ENCODE results near the gene FER1L5.
"Not testable (repeated sequence)": the region's sequence is repeated elsewhere in the genome, so short reads cannot be mapped to it uniquely, and the experiment has no call there.

Gene FER1L5

DNA sequence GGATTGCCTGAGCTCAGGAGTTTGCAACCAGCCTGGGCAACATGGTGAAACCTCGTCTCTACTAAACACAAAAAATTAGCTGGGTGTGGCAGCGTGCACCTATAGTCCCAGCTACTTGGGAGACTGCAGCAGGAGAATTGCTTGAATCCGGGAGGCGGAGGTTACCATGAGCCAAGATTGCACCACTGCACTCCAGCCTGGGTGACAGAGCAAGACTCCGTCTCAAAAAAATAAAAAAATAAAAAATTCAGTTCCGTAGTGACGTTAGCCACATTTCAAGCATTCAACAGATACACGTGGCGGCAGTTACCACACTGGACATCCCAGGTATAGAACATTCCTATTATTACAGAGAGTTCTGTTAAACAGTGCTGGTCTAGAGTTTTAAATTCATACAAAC is 8.9 kb upstream of the FER1L5 start:
- DNase-seq (ENCODE audit: low read depth in 2 of 3, low spot score in 2 of 3): no peak

DNA sequence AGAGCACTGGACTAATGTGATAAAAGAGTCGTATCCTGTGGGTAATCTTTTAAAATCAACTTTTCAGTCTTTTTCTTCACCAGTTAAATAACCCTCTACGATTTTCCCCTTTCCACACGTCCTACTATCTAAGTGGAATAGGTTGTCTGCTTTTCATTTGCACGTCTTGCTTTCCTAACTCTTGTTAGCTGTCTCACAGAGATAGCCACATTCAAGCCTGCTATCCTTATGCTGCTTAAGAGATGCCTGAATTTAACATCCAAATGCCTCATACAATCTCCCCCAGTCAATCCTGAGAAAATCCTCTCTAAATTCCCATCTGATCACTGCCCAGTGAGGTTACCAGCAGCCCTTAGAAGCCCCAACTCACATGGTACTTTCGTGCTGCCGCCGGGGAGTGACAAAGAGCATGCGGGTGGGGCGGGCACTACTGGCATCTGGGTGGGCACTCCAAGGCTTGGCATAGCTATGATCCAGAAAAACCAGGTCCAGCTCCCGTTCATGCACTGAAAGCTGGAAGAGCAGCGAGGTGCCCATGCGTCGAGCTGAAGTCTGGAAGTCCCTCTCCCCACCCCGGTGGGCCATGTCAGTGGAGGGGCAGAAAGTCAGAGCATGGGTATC is 5.9 kb upstream of the FER1L5 start:
- DNase-seq (ENCODE audit: low read depth in 2 of 3, low spot score in 2 of 3): no peak

DNA sequence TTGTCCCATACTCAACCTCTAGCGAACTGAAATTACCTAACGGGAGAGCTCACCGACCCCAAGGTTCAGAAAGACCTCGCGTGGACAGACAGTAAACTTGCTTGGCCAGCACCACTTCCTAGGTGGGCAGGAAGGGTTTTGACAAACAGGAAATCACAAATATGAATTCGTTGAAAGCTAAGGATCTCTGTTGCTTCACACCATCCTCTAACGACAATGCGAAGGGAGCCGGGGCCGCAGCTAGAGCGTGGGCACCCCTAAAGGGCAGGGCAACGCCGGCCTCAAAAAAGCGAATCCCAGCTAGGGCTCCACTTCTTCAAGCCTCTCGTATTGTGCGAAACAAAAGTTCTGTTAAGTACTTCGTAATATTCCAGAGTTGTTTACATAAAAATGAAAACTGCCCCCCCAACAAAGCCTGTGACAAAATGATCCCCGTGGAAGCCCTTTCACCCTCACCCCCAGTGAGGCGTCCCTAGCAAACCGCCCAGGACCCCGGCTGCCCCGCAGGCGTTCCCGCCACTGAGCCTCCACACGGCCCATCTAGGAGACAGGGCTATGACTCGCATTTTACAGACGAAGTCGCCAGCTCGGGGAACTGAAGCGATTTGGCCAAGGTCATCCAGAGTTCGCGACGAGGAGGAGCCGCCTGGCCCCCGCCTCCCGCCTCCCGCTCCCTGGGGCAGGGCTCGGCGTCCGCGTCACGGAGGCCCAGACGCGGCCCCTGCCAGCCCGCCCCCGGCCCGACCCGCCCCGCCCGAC is 5.0 kb upstream of the FER1L5 start:
- peak; percentile 42 to 69 (median 52) for DNase-seq (ENCODE audit: low read depth in 2 of 3, low spot score in 2 of 3)

DNA sequence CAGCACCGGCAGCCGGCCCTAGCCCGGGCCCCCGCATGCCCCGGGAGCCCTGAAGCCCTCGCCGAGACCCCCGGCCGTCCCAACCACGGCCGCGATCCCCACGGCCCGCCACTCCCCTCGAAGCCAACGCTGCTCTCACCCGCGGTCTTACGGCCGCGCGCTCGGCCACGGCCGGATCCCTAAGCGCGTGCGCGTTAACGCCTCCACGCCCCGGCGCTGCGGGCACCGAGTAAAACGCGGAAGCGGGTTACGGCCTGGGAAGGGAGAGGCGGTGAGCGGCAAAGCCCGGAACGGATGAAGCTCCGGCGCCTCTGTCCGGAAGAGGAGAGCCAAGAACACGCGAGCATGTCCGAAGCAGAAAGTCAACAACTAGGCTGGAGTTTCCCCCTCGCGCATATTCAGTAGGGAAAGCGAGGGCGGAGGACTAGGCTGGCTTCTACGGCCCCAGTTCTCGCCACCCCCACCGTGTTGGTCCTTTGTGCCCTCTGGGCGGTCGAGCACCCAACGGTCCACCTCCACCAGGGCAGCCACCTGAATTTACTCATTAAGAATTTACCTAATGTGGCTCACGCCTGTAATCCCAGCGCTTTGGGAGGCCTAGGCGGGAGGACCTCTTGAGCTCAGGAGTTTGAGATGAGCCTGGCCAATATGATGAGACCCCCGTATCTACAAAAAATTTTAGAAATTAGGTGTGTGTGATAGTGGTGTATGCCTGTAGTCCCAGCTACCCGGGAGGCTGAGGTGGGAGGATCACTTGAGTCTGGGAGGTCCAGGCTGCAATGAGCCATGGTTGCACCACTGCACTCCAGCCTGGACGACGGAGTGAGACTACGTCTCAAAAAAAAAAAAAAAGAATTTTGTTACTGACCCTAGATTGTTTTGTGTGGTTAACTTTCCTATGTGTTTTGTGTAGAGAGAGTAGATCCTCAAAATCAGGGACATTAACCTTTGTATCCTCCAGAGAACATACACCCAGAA is 4.1 kb upstream of the FER1L5 start, which contains the start of gene KANSL3:
Gene KANSL3, minus strand, starts transcription at position 169 of the 978 bp plus-strand sequence. CDS start 1,177 bp downstream, outside the sequence.
- DNase-seq (ENCODE audit: low read depth in 2 of 3, low spot score in 2 of 3): peak; percentile 82 to 89 (median 83)

DNA sequence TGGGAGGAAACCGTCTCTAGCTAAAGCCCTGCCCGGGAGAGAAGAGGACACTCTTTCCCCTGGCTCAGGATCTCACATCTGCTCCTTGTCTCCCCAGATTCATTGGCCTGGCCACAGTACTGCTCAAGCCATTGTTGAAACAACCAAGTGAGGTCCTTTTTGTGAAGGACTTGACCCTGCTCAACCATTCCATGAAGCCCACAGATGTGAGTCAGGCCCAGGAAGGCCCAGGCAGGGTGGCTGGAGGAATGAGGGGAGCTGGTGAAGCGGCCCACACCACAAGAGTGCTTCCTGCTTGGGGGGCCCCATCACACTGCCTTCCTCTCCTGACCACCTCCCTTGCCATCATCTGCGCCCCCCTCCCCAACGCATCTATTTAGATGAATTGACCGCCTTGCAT is 5.1 kb downstream of the FER1L5 start:
- DNase-seq (ENCODE audit: low read depth in 2 of 3, low spot score in 2 of 3): no peak

DNA sequence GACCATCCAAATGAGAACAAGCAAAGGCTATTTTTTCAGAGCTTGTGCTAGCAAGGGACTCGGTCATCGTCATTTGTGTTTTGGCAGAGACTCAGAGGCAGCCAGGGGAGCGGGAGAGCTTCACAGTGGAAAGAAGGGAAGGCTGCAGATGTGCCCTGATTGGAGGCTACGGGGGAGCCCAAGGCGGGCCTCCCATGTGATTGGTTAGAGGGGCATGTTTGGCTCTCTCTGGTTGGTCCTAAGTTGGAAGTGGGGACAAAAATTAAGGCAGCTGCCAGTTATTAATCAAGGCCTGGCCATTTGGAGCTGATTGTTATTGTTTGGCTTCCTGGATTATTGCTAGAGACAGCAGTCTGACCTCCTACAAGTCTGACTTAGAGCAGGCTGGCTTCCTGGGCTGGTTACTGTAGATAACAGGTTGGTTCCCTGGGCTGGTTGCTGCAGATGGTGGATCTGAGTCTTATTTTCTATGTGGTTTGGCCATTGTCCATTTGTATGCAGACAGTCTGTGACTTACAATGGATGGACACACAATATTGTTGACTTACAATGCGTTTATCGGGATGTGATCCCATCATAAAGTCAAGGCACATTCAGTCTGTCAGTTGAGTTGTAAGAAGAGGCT is 5.9 kb downstream of the FER1L5 start:
- no peak for DNase-seq (ENCODE audit: low read depth in 2 of 3, low spot score in 2 of 3)

DNA sequence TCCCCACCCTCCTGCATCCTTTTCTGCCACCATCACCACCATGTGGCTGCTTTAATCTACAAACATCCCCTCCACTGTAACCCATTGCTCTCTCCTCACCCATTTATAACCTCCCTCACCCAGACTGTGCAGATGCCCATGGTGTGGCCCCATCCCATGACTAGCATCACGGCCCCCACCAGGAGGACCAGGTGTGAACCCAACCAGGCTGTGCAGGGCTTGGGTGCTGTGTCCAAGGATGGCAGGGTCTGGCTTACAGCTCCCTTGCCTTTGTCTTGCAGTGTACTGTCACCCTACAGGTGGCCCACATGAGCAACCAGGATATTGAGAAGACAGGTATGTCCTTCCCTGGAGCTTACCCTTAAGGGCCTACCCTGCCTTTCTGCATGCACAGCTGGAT is 6.8 kb downstream of the FER1L5 start:
- DNase-seq (ENCODE audit: low read depth in 2 of 3, low spot score in 2 of 3): no peak

DNA sequence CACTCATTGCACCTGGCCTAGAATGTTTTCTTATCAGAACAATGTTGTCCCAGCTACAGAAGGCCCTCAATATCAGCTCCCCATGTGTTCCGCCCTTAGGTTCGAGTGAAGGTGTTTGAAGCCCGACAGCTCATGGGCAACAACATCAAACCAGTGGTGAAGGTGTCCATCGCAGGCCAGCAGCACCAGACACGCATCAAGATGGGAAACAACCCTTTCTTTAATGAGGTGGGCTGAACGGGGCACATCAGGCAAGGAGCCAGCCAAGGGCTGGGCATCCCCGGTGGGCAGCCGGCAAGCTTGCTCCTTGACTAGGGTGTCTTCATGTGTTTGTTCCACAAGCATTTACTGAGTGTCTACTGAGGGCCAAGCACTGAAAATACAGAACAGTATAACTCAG is 9.2 kb downstream of the FER1L5 start:
- DNase-seq (ENCODE audit: low read depth in 2 of 3, low spot score in 2 of 3): no peak

DNA sequence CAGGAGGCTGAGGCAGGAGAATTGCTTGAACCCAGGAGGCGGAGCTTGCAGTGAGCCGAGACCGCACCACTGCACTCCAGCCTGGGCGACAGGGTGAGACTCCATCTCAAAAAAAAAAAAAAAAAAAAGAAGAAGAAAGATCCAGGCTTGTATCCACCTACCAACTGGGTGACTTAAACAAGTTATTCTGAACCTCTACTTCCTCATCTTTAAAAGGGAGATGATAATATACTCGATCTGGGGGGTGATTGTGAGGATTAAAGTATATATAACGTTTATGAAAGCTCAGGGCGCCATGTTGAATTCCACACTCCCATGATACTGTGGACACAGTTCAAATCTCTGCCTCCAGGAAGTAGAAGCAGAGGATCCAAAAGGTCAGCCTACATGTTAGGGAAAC is 12.2 kb downstream of the FER1L5 start:
- DNase-seq (ENCODE audit: low read depth in 2 of 3, low spot score in 2 of 3): not testable (repeated sequence)

DNA sequence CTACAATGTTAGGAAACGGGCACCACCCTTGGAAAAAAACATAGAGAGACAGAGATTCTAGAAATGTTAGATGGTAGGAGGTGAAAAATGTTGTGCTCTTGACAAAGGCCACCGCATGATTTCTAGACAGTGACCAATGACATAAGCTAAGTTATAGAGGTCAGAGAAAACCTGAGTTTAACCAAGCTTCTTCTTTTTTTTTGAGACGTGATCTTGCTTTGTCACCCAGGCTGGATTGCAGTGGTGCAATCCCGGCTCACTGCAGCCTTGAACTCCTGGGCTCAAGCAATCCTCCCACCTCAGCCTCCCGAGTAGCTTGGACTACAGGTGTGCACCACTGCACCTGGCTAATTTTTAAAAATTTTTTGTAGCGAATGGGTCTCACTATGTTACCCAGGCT is 13.0 kb downstream of the FER1L5 start:
- no peak for DNase-seq (ENCODE audit: low read depth in 2 of 3, low spot score in 2 of 3)

DNA sequence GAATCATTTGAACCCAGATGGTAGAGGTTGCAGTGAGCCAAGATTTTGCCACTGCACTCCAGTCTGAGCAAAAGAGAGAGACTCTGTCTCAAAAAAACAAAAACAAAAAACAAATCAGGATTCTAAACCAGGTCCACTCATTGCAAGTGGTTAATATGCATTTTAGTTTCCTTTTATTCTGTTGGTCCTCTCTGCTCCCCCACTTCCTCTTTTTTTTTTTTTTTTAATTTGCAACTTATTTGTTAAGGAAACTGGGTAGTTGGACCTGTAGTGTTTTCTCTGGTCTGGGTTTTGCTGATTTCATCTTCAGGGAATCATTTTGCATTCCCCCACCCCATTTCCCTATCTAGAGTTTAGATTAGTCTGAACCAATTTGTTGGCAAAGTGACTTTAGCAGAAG is 14.0 kb downstream of the FER1L5 start:
- DNase-seq (ENCODE audit: low read depth in 2 of 3, low spot score in 2 of 3): no peak

DNA sequence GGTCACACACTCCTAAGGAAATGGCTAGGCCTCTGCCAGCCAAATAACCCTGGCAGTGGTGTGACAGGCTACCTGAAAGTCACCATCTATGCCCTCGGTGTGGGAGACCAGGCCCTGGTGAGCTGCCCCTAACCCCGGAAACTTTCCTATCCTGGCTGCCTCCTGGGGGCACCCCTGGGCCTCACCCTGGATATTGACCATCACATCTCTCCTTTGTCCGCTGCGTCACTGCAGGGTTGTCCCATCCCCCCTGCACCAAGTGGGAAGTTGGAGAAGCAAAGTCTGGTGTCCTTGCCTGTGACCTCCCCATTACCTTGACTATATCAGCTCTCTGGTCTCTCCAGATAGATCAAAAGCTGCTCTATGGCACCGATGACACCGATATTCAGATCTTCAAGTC is 18.8 kb downstream of the FER1L5 start:
- no peak for DNase-seq (ENCODE audit: low read depth in 2 of 3, low spot score in 2 of 3)

DNA sequence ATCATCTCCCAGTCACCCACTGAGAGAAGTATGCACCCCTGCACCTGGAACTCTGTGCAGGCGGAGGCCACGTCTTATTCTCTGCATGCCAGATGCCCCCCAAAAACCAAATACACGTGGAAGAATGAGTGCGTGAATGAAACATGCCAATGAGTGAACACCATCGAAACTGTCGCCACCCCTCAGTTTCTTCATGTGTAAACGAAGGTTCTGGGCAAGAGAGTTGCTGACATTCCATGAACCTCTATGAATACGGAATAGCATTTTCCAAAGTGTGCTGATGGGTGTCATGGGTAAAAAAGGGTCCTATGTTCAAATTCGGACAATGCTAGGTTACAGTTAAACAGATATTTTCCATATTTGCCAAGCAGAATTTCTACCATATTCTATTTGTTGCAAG is 19.8 kb downstream of the FER1L5 start:
- DNase-seq (ENCODE audit: low read depth in 2 of 3, low spot score in 2 of 3): no peak

DNA sequence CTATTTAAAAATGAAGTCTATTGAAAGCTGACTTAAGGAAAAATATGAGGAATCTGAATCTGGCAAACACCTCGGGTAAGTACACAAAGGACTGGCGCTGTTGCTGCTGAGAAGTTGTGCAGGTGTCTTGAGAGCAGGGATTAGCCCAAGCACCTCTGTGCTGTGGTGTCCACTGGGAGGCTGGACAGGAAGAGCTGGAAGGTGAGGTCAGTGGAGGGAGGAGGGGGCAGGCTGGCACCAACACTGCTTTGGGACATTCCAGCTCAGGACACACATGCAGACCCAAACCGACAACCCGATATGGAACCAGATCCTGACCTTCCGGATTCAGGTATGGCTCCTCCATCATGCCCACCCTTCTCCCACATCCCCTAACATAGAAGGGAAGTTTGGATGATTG is 20.6 kb downstream of the FER1L5 start:
- no peak for DNase-seq (ENCODE audit: low read depth in 2 of 3, low spot score in 2 of 3)

DNA sequence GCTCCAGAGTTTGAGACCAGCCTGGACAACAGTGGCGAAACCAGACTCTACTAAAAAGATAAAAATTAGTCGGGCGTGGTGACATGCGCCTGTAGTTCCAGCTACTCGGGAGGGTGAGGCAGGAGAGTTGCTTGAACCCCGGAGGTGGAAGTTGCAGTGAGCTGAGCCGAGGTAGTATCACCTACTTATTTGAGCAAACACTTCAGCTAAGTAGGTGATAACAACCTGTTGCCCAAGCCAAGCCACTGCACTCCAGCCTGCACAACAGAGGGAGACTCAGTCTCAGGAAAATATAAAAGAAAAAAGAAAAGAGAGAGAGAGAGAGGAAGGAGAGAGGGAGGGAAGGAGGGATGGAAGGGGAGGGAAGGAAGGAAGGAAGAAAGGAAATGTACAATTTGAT is 21.3 kb downstream of the FER1L5 start:
- no peak for DNase-seq (ENCODE audit: low read depth in 2 of 3, low spot score in 2 of 3)

DNA sequence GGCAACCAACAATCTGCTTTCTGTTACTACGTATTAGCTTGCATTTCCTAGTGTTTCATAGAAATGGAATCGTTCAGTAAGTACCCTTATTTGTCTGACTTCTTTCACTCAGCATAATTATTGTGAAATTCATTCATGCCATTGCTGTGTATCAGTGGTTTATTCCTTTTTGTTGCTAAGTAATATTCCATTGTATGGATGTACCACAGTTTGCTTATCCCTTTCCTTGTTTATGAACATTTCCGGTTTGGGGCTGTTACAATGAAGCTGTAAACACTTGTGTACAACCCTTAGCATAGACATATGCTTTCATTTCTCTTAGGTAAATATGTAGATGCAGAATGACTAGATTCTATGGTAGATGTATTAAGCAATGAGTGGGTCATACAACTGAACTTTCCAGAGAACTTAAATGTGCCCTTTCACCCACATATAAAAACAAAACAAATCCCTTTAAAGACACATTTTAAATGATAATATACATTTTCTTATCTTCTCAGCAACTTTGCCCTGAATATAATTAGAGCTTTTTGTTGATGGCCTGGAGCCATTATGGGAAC is 21.9 kb downstream of the FER1L5 start:
- no peak for DNase-seq (ENCODE audit: low read depth in 2 of 3, low spot score in 2 of 3)

DNA sequence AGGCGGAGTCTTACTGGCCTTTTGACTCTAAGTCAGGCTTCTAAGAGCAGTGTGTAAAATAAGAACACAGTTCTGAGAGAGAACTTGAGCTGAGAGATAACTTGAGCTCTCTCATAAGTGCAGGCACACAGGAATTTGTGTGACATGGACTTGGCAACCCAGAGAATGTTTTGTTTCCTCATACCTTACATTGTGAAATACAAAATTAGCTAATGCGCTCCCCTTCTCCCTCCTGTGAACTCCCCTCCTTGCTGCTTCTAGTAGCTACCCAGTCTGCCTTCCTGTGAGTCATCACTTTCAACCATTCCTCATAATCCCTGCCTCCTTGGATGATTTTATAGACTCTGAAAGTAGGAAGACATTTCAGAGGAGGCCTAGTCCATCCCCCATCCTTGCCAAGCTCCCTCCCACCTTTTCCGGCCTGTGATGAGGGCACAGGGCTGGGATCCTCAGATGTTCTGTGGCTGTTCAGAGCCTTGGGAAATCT is 22.6 kb downstream of the FER1L5 start:
- no peak for DNase-seq (ENCODE audit: low read depth in 2 of 3, low spot score in 2 of 3)

DNA sequence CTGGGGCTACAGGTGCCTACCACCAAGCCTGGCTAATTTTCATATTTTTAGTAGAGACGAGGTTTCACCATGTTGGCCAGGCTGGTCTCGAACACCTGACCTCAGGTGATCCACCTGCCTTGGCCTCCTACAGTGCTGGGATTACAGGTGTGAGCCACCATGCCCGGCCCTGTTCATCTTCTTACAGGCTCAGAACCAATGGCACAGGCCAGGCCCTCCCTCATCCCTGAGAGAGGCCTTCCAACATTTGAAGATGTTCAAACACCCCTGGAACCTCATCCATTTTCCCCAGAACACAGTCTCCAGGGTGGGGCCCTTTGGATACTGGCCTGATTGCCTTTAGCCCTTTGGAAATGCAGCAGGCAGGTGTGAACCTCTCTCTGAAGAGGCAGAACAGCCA is 23.2 kb downstream of the FER1L5 start:
- DNase-seq (ENCODE audit: low read depth in 2 of 3, low spot score in 2 of 3): not testable (repeated sequence)

DNA sequence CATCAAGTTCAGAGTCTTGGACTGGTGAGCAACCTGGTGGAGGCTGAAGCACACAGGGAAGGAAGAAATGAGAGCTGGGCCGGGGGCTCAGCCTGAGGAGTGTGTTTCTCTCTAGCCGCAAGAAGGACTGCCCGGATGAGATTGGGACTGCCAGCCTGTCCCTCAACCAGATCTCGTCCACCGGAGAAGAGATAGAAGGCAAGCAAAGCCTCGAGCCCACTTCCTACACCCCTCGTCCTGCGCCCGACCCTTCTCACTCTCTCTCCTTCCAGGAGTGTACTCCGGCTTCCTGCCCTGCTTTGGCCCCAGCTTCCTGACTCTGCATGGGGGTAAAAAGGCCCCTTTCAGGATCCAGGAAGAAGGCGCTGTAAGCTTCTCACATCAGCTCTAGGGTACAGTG is 26.2 kb downstream of the FER1L5 start:
- no peak for DNase-seq (ENCODE audit: low read depth in 2 of 3, low spot score in 2 of 3)

DNA sequence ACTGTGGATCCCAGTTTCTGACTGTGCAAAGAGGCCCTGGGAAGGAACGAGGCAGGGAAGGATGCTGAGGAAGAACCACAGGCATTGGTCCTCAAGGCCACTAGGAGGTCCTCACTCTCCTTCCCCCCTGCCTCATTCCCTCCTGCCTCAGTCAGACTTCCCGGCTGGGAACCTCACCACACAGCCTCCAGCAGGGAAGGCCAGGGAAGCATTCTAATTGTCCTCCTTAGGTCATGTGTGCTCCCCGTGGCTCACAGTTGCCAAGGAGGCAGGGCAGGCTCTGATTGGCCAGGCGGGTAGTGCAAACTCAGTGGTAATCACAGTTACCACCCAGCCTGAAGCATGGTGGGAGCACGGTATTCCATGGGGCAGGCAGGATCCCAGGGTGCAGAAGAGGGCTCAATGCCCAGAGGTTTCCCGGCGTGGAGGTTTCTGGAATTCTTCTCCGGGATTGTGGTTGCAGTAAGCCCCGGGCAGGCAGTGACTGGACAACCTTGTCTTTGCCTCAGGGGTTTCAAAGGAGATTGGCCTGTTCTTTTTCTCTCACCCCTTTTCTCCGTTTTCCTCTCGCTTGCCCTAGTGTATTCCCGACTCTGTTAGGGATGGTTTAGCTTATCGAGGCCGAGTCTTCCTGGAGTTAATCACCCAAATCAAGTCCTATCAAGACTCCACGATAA is 27.1 kb downstream of the FER1L5 start:
- no peak for DNase-seq (ENCODE audit: low read depth in 2 of 3, low spot score in 2 of 3)

All from activated CD8-positive, alpha-beta memory T cell treated with anti-CD3 and anti-CD28 coated beads for 48 hours (primary cell).